H9 (cell line): ENCODE measurements around the gene ZNF17. TPM values are rescaled to one million over a fixed set of nuclear protein-coding genes. Genes with fewer than 3 reads are reported as not detected.
A peak's percentile ranks its signal among the peaks of the same experiment; 100 is the strongest.

Experiments
- DNase-seq: peaks from one replicate; pipeline ENCODE4 v3.0.0-alpha.2; 2017
- H2AFZ ChIP-seq: one replicate; pipeline ENCODE4 v1.6.1; 2013; ENCODE audit warnings: mild to moderate bottlenecking, low read length, control low read depth, moderate library complexity
- H2AK5ac ChIP-seq: 2 replicates; pipeline ENCODE4 v1.6.1; 2013; ENCODE audit warnings: low read length, control low read depth, mixed read lengths; ENCODE audit not compliant: insufficient read length
- H2BK120ac ChIP-seq: one replicate; pipeline ENCODE4 v1.6.1; 2013; ENCODE audit warnings: low read depth, mild to moderate bottlenecking, low read length, control low read depth, inconsistent platforms; ENCODE audit not compliant: poor library complexity, severe bottlenecking
- H2BK12ac ChIP-seq: 2 replicates; pipeline ENCODE4 v1.6.1; 2013; ENCODE audit warnings: low read length, control low read depth, mixed read lengths, low read depth; ENCODE audit not compliant: insufficient read length
- H2BK15ac ChIP-seq: 2 replicates; pipeline ENCODE4 v1.6.1; 2013; ENCODE audit warnings: low read depth, low read length, control low read depth
- H2BK20ac ChIP-seq: one replicate; pipeline ENCODE4 v1.6.1; 2013; ENCODE audit warnings: low read depth, mild to moderate bottlenecking, low read length, control low read depth, inconsistent platforms; ENCODE audit not compliant: poor library complexity, severe bottlenecking
- H2BK5ac ChIP-seq: 2 replicates; pipeline ENCODE4 v1.6.1; 2013; ENCODE audit warnings: low read length, control low read depth, mixed read lengths; ENCODE audit not compliant: insufficient read length
- H3K14ac ChIP-seq: 2 replicates; pipeline ENCODE4 v1.6.1; 2013; ENCODE audit warnings: low read length, control low read depth; ENCODE audit not compliant: insufficient read depth
- H3K18ac ChIP-seq: 2 replicates; pipeline ENCODE4 v1.6.1; 2013; ENCODE audit warnings: low read depth, mild to moderate bottlenecking, mixed read lengths, low read length, control low read depth; ENCODE audit not compliant: insufficient read length
- H3K23ac ChIP-seq: 2 replicates; pipeline ENCODE4 v1.6.1; 2013; ENCODE audit warnings: low read length, control low read depth, mixed read lengths, low read depth; ENCODE audit not compliant: insufficient read length
- H3K23me2 ChIP-seq: 2 replicates; pipeline ENCODE4 v1.6.1; 2013; ENCODE audit warnings: low read depth, mild to moderate bottlenecking, mixed read lengths, low read length, control low read depth; ENCODE audit not compliant: insufficient read length, poor library complexity, severe bottlenecking
- H3K27ac ChIP-seq: 2 replicates; pipeline ENCODE4 v1.5.1; 2013; ENCODE audit warnings: low read length, control low read depth, mixed read lengths, low read depth; ENCODE audit not compliant: insufficient read length
- H3K27me3 ChIP-seq: 2 replicates; pipeline ENCODE4 v1.6.1; 2013; ENCODE audit warnings: low read length, control low read depth, inconsistent platforms; ENCODE audit not compliant: insufficient read depth
- H3K4ac ChIP-seq: 2 replicates; pipeline ENCODE4 v1.6.1; 2013; ENCODE audit warnings: low read depth, mild to moderate bottlenecking, control low read depth, inconsistent platforms, low read length, moderate library complexity
- H3K4me1 ChIP-seq: 2 replicates; pipeline ENCODE4 v1.6.1; 2013; ENCODE audit warnings: low read length, control low read depth, inconsistent platforms; ENCODE audit not compliant: insufficient read depth
- H3K4me2 ChIP-seq: 2 replicates; pipeline ENCODE4 v1.6.1; 2013; ENCODE audit warnings: low read length, control low read depth, mixed read lengths; ENCODE audit not compliant: insufficient read length, insufficient read depth
- H3K56ac ChIP-seq: 2 replicates; pipeline ENCODE4 v1.6.1; 2013; ENCODE audit warnings: low read depth, mild to moderate bottlenecking, mixed read lengths, low read length, control low read depth; ENCODE audit not compliant: insufficient read length
- H3K79me1 ChIP-seq: 2 replicates; pipeline ENCODE4 v1.6.1; 2013; ENCODE audit warnings: low read depth, mild to moderate bottlenecking, moderate library complexity, low read length, control low read depth, inconsistent platforms; ENCODE audit not compliant: insufficient read depth, poor library complexity, severe bottlenecking
- H3K79me2 ChIP-seq: 2 replicates; pipeline ENCODE4 v1.6.1; 2013; ENCODE audit warnings: low read length, control low read depth, inconsistent platforms; ENCODE audit not compliant: insufficient read depth
- H3K9ac ChIP-seq: 2 replicates; pipeline ENCODE4 v1.6.1; 2013; ENCODE audit warnings: low read length, control low read depth, mixed read lengths; ENCODE audit not compliant: insufficient read length; ENCODE audit errors: extremely low read depth
- H3K9me3 ChIP-seq: one replicate; pipeline ENCODE4 v1.6.1; 2013; ENCODE audit warnings: low read depth, low read length, inconsistent platforms; ENCODE audit not compliant: control insufficient read depth
- H3T11ph ChIP-seq: one replicate; pipeline ENCODE4 v1.6.1; 2013; ENCODE audit warnings: mild to moderate bottlenecking, low read length, control low read depth, inconsistent platforms
- H4K20me1 ChIP-seq: one replicate; pipeline ENCODE4 v1.6.1; 2013; ENCODE audit not compliant: control insufficient read depth, insufficient read length, insufficient read depth
- H4K5ac ChIP-seq: 2 replicates; pipeline ENCODE4 v1.6.1; 2013; ENCODE audit warnings: low read depth, mild to moderate bottlenecking, mixed read lengths, low read length, control low read depth; ENCODE audit not compliant: insufficient read length
- H4K8ac ChIP-seq: replicated peaks from 2 replicates; pipeline ENCODE4 v1.6.1; 2013; ENCODE audit warnings: low read length, control low read depth, mixed read lengths, low read depth; ENCODE audit not compliant: insufficient read length
- H4K91ac ChIP-seq: 2 replicates; pipeline ENCODE4 v1.6.1; 2013; ENCODE audit warnings: low read depth, mild to moderate bottlenecking, moderate library complexity, mixed read lengths, low read length, control low read depth; ENCODE audit not compliant: insufficient read length
- H3K27ac Mint-ChIP-seq, 3 experiments: 2 replicates in 2 of 3; 3 replicates in 1 of 3; pipeline ENCODE4 v1.8.0; 2020 to 2021; ENCODE audit warnings: mixed read lengths in 3 of 3, mild to moderate bottlenecking in 1 of 3, moderate library complexity in 1 of 3
- H3K27me3 Mint-ChIP-seq: 2 replicates; pipeline ENCODE4 v1.8.0; 2021; ENCODE audit warnings: low read depth, mild to moderate bottlenecking, moderate library complexity, mixed read lengths
- H3K36me3 Mint-ChIP-seq, 3 experiments: 2 replicates in 2 of 3; 3 replicates in 1 of 3; pipeline ENCODE4 v1.8.0; 2020 to 2021; ENCODE audit warnings: low read depth in 3 of 3, mixed read lengths in 3 of 3; ENCODE audit not compliant: insufficient read depth in 1 of 3
- H3K4me1 Mint-ChIP-seq, 2 experiments: 2 replicates each; pipeline ENCODE4 v1.8.0; 2020; ENCODE audit warnings: mixed read lengths in 2 of 2
- H3K4me3 Mint-ChIP-seq, 2 experiments: 2 replicates in 1 of 2; 3 replicates in 1 of 2; pipeline ENCODE4 v1.8.0; 2020 to 2021; ENCODE audit warnings: mild to moderate bottlenecking in 2 of 2, mixed read lengths in 2 of 2, moderate library complexity in 1 of 2
- H3K9me3 Mint-ChIP-seq, 2 experiments: 2 replicates in 1 of 2; 3 replicates in 1 of 2; pipeline ENCODE4 v1.8.0; 2020; ENCODE audit warnings: mild to moderate bottlenecking in 2 of 2, mixed read lengths in 2 of 2, moderate library complexity in 1 of 2
- CTCF ChIP-seq: fragments of 200-600 bp; sonication (generic); conservative IDR thresholded peaks from 3 replicates; pipeline ENCODE4 v1.8.0; 2021; ENCODE audit warnings: antibody characterized with exemption, mild to moderate bottlenecking
- WGBS: extraction: QIAGEN DNeasy Blood & Tissue Kit; methylation state at CpG from one replicate; pipeline ENCODE4 v1.1.7; 2013; ENCODE audit warnings: missing lambda C conversion rate, low lambda C conversion rate, mixed read lengths; ENCODE audit not compliant: insufficient read length; ENCODE audit errors: extremely low coverage; 5-methylcytosine and 5-hydroxymethylcytosine counted together
- total RNA-seq: library from RNA; stranded (reverse); gene quantifications from 2 replicates; pipeline ENCODE4 v1.2.1, GENCODE V29; 2021

ZNF17 gene
- total RNA-seq, 1 experiment from 2014 or later: 16.3 TPM

GRCh38 chr19:57362419-57362818 lies 48.5 kb upstream of the ZNF17 start:
- peaks cover 9 to 11% of the 10 kb centered on the region in 2 experiments for H3K4me1 Mint-ChIP-seq
- H3K79me1 ChIP-seq: no peaks in the 10 kb centered on the region
- H2BK12ac ChIP-seq: no peak overlapping the region
- DNase-seq: no peak
- H3K4me2 ChIP-seq: peak overlapping the region; percentile 93
- no peak overlapping the region for H4K91ac ChIP-seq
- no peak overlapping the region for H3T11ph ChIP-seq
- H3K9me3 ChIP-seq: no peaks in the 10 kb centered on the region
- no peak for TF ChIP-seq CTCF
- peak overlapping the region; percentile 88 to 92 for H3K4me3 Mint-ChIP-seq
- no peaks in the 10 kb centered on the region for H3K4me1 ChIP-seq
- no peak overlapping the region for H2BK5ac ChIP-seq
- H4K8ac ChIP-seq: no peak overlapping the region
- no peaks in the 10 kb centered on the region for H3K27me3 ChIP-seq
- H3K27ac ChIP-seq: peak overlapping the region; percentile 47
- no peaks in the 10 kb centered on the region for H3K9me3 Mint-ChIP-seq
- peak overlapping the region; percentile 50 for H3K18ac ChIP-seq
- H3K14ac ChIP-seq: peak overlapping the region; percentile 28; the same call in 1 of the 2 replicates
- WGBS: no CpG with 5 or more reads among the region's 2 CpGs
- H3K9ac ChIP-seq: peak overlapping the region; percentile 65
- no peaks in the 10 kb centered on the region for H4K20me1 ChIP-seq
- no peak overlapping the region for H4K5ac ChIP-seq
- no peak overlapping the region for H3K56ac ChIP-seq
- no peak overlapping the region for H3K4ac ChIP-seq
- H3K79me2 ChIP-seq: peaks cover 4% of the 10 kb centered on the region; the same call in 1 of the 2 replicates
- no peak overlapping the region for H2BK120ac ChIP-seq
- H2AFZ ChIP-seq: no peak overlapping the region
- H3K27me3 Mint-ChIP-seq: no peaks in the 10 kb centered on the region
- no peak overlapping the region for H2BK15ac ChIP-seq
- H3K23ac ChIP-seq: no peak overlapping the region
- peaks cover 3 to 17% (median 10%) of the 10 kb centered on the region in 3 experiments; a peak in 6 of 7 replicates for H3K36me3 Mint-ChIP-seq
- peak overlapping the region in 1 of 3 experiments; percentile 98; a peak in 2 of 7 replicates for H3K27ac Mint-ChIP-seq
- H2AK5ac ChIP-seq: no peak overlapping the region
- peaks cover 5% of the 10 kb centered on the region for H3K23me2 ChIP-seq
- no peak overlapping the region for H2BK20ac ChIP-seq
